OCI-LY1 (cell line): Measurements from ENCODE around the gene SMG9.

ENCODE experiments used
- H2AFZ ChIP-seq: fragments of 200-600 bp; sonication (generic), shearing (Covaris generic); 2 replicates; pipeline ENCODE4 v1.6.0; 2014; ENCODE audit warnings: antibody characterized with exemption, mild to moderate bottlenecking, low read length
- H3F3A ChIP-seq: fragments of 200-600 bp; sonication (generic), shearing (Covaris generic); 2 replicates; pipeline ENCODE4 v1.6.0; 2014; ENCODE audit warnings: mild to moderate bottlenecking, antibody characterized with exemption, low read length, moderate library complexity; ENCODE audit not compliant: insufficient read depth
- H3K27ac ChIP-seq: fragments of 200-600 bp; sonication (generic); 2 replicates; pipeline ENCODE4 v1.5.1; 2014; ENCODE audit warnings: low read length, mixed run types, mild to moderate bottlenecking, low read depth; ENCODE audit not compliant: poor library complexity, severe bottlenecking
- H3K27me3 ChIP-seq: fragments of 200-600 bp; sonication (generic); 2 replicates; pipeline ENCODE4 v1.6.0; 2014; ENCODE audit warnings: antibody characterized with exemption, mild to moderate bottlenecking, low read length, moderate library complexity; ENCODE audit not compliant: insufficient read depth
- H3K36me3 ChIP-seq: fragments of 200-600 bp; sonication (generic); 2 replicates; pipeline ENCODE4 v1.6.1; 2014; ENCODE audit warnings: mild to moderate bottlenecking, antibody characterized with exemption, low read length, moderate library complexity, mixed read lengths; ENCODE audit not compliant: insufficient read depth
- H3K4me1 ChIP-seq: fragments of 200-600 bp; sonication (generic); 2 replicates; pipeline ENCODE4 v1.5.1; 2014; ENCODE audit warnings: mild to moderate bottlenecking, low read length, moderate library complexity; ENCODE audit not compliant: insufficient read depth, severe bottlenecking
- H3K4me2 ChIP-seq: fragments of 200-600 bp; sonication (generic), shearing (Covaris generic); 2 replicates; pipeline ENCODE4 v1.6.1; 2014; ENCODE audit warnings: low read length
- H3K4me3 ChIP-seq: fragments of 200-600 bp; sonication (generic); 2 replicates; pipeline ENCODE4 v1.5.1; 2014; ENCODE audit warnings: low read length, low read depth, mild to moderate bottlenecking, mixed read lengths; ENCODE audit not compliant: poor library complexity, severe bottlenecking
- H3K79me2 ChIP-seq: fragments of 200-600 bp; shearing (Covaris generic); 2 replicates; pipeline ENCODE4 v1.6.1; 2016; ENCODE audit warnings: mixed run types, low read length, mixed read lengths; ENCODE audit not compliant: insufficient read depth
- H3K9ac ChIP-seq: fragments of 200-600 bp; sonication (generic), shearing (Covaris generic); 2 replicates; pipeline ENCODE4 v1.6.1; 2014; ENCODE audit warnings: mild to moderate bottlenecking, low read length, mixed read lengths
- H3K9me2 ChIP-seq: fragments of 200-600 bp; sonication (generic), shearing (Covaris generic); 2 replicates; pipeline ENCODE4 v1.6.1; 2014; ENCODE audit warnings: low read depth, mild to moderate bottlenecking, low read length, mixed read lengths
- H3K9me3 ChIP-seq: fragments of 200-600 bp; shearing (Covaris generic); 2 replicates; pipeline ENCODE4 v1.6.1; 2014; ENCODE audit warnings: low read length, mixed read lengths
- H4K20me1 ChIP-seq: fragments of 200-600 bp; sonication (generic), shearing (Covaris generic); 2 replicates; pipeline ENCODE4 v1.6.0; 2016; ENCODE audit warnings: mild to moderate bottlenecking, low read length; ENCODE audit not compliant: insufficient read depth
- EZH2 ChIP-seq: fragments of 200-600 bp; sonication (generic), shearing (Covaris generic); IDR thresholded peaks from 2 replicates; pipeline ENCODE4 v1.8.0; 2017; ENCODE audit warnings: borderline replicate concordance, mixed run types, mild to moderate bottlenecking, antibody characterized with exemption, low read length, moderate library complexity, mixed read lengths
- TF ChIP-seq, protein P1 (sequence below): fragments of 200-600 bp; sonication (generic), shearing (Covaris generic); IDR thresholded peaks from 2 replicates; pipeline ENCODE4 v1.5.1; 2017; ENCODE audit warnings: mild to moderate bottlenecking, antibody characterized with exemption, low read length, moderate library complexity, mixed read lengths

Gene SMG9

DNA sequence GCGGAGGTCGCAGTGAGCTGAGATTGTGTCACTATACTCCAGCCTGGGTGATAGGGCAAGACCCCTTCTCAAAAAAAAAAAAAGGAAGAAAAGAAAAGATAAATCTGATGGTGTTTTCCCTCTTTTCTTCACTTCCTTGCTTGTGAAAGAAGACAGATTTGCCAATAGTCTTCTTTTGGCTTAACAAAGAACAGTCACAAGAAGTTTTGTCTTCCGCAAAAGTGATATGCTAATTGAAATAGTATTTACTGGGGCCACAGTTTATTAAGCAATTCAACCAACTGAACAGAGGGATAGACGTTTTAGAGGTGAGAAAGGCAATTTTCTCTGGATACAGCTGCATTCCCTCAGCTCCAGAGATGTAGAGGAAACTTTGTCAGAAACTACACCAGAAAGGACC lies 61.9 kb downstream of the SMG9 start:
- Histone ChIP-seq H3F3A (no peaks in the 10 kb centered on the region), H2AFZ (no peak overlapping the region), H3K36me3 (no peaks in the 10 kb centered on the region; the same call in 1 of the 2 replicates), H3K4me2 (no peak overlapping the region), H3K27me3 (peaks cover 10% of the 10 kb centered on the region; the same call in 1 of the 2 replicates), H3K27ac (no peak overlapping the region), H3K4me3 (no peak overlapping the region), H3K9ac (no peak overlapping the region), H3K79me2 (no peaks in the 10 kb centered on the region), H3K9me3 (peaks cover 6% of the 10 kb centered on the region; the same call in 1 of the 2 replicates), H3K9me2 (no peaks in the 10 kb centered on the region), H3K4me1 (no peaks in the 10 kb centered on the region), H4K20me1 (no peaks in the 10 kb centered on the region)
- no peak for TF ChIP-seq EZH2
- TF ChIP-seq, protein P1, sequence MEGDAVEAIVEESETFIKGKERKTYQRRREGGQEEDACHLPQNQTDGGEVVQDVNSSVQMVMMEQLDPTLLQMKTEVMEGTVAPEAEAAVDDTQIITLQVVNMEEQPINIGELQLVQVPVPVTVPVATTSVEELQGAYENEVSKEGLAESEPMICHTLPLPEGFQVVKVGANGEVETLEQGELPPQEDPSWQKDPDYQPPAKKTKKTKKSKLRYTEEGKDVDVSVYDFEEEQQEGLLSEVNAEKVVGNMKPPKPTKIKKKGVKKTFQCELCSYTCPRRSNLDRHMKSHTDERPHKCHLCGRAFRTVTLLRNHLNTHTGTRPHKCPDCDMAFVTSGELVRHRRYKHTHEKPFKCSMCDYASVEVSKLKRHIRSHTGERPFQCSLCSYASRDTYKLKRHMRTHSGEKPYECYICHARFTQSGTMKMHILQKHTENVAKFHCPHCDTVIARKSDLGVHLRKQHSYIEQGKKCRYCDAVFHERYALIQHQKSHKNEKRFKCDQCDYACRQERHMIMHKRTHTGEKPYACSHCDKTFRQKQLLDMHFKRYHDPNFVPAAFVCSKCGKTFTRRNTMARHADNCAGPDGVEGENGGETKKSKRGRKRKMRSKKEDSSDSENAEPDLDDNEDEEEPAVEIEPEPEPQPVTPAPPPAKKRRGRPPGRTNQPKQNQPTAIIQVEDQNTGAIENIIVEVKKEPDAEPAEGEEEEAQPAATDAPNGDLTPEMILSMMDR: no peak

DNA sequence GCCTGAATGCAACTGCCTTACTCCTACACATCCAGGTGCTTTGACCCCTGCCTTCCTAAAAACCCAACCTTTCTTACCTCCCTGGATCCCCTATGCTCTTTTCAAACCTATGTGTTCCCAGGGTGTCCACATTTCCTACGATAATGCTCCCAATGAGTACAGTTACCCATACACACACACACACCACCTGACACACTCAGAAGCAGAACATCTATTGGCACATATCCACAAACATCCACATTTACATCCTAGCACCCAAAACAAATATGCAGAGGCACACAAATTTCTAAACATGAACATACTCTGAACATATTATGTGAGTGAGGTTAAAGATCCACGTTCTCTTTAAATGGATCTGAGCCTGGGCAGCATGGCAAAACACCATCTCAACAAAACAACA lies 62.4 kb downstream of the SMG9 start:
- Histone ChIP-seq H3F3A (no peaks in the 10 kb centered on the region), H3K4me3 (no peak overlapping the region), H2AFZ (no peak overlapping the region), H3K4me1 (no peaks in the 10 kb centered on the region), H3K9me3 (peaks cover 6% of the 10 kb centered on the region; the same call in 1 of the 2 replicates), H3K9me2 (no peaks in the 10 kb centered on the region), H4K20me1 (no peaks in the 10 kb centered on the region), H3K79me2 (no peaks in the 10 kb centered on the region), H3K9ac (no peak overlapping the region), H3K27ac (no peak overlapping the region), H3K27me3 (peaks cover 10% of the 10 kb centered on the region; the same call in 1 of the 2 replicates), H3K36me3 (no peaks in the 10 kb centered on the region; the same call in 1 of the 2 replicates), H3K4me2 (no peak overlapping the region)
- TF ChIP-seq, protein P1: no peak
- TF ChIP-seq EZH2: no peak

DNA sequence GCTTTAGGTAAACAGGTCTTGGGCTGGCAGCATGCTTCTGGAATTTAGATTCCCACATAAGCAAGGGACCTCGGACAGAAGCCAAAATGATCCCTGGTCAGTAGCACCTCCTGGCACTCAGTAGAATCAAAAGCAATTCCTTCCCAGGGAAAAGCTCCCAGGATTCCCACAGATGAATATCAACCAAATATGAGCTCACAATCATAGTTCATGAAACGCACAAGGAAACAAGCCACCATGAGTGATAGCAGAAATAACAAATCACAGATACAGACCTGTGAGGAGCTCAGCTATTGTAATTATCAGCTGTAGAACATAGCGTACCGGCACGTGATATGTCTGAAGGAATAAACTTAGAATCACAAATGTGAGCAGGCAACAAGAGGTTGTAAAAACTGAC lies 63.0 kb downstream of the SMG9 start:
- Histone ChIP-seq H3K27ac (no peak overlapping the region), H4K20me1 (no peaks in the 10 kb centered on the region), H3K9me2 (no peaks in the 10 kb centered on the region), H3K4me2 (no peak overlapping the region), H3K27me3 (peaks cover 10% of the 10 kb centered on the region; the same call in 1 of the 2 replicates), H3F3A (no peaks in the 10 kb centered on the region), H3K79me2 (no peaks in the 10 kb centered on the region), H2AFZ (no peak overlapping the region), H3K36me3 (no peaks in the 10 kb centered on the region; the same call in 1 of the 2 replicates), H3K4me3 (no peak overlapping the region), H3K9me3 (peaks cover 6% of the 10 kb centered on the region; the same call in 1 of the 2 replicates), H3K4me1 (no peaks in the 10 kb centered on the region), H3K9ac (no peak overlapping the region)
- TF ChIP-seq, protein P1: no peak
- no peak for TF ChIP-seq EZH2
